Astrocyte of the spinal cord (primary cell): ENCODE results near the gene UBE2J2.

Source experiments
- DNase-seq: peaks from one replicate; pipeline ENCODE4 v3.0.0; 2011; ENCODE audit warnings: low read depth, low spot score
- H3K4me3 ChIP-seq: 2 replicates; pipeline ENCODE4 v1.5.1; 2011; ENCODE audit warnings: low read depth, mild to moderate bottlenecking, low read length, moderate library complexity
- CTCF ChIP-seq: IDR thresholded peaks from 2 replicates; pipeline ENCODE4 v1.5.1; 2012; ENCODE audit warnings: low read depth, mild to moderate bottlenecking, low read length, inconsistent platforms
- in situ Hi-C: cut with HindIII; loops from 2 replicates; pipeline ENCODE4 v1.10.0; 2017; ENCODE audit warnings: low sequenced_read_pairs

The UBE2J2 gene

GRCh38 chr1:1313500-1314236 lies 40.0 kb upstream of the UBE2J2 start:
- no peak for DNase-seq
- no peak for TF ChIP-seq CTCF
- in situ Hi-C loops, result no loop called here
- H3K4me3 ChIP-seq, result no peak overlapping the region

- H3K4me3 ChIP-seq, result no peak overlapping the region
- DNase-seq, result no peak
- no peak for TF ChIP-seq CTCF
- in situ Hi-C loops, result no loop called here
Observed at GRCh38 chr1:1312450-1313314, 39.0 kb upstream of the UBE2J2 start.

- in situ Hi-C loops, result no loop called here
- DNase-seq, result no peak
- TF ChIP-seq CTCF, result no peak
- H3K4me3 ChIP-seq, result no peak overlapping the region
Observed at GRCh38 chr1:1311107-1312104, 37.8 kb upstream of the UBE2J2 start.

- no peak for TF ChIP-seq CTCF
- in situ Hi-C loops, result no loop called here
- no peak for DNase-seq
- no peak overlapping the region for H3K4me3 ChIP-seq
Observed at GRCh38 chr1:1310476-1311053, 36.9 kb upstream of the UBE2J2 start.

- TF ChIP-seq CTCF, result no peak
- no peak overlapping the region for H3K4me3 ChIP-seq
- in situ Hi-C loops, result no loop called here
- no peak for DNase-seq
Observed at GRCh38 chr1:1310109-1310385, 36.4 kb upstream of the UBE2J2 start.
